Activated naive CD4-positive, alpha-beta T cell treated with anti-CD3 and anti-CD28 coated beads for 36 hours (primary cell): ENCODE measurements around the gene FRAS1. TPM values are rescaled to one million over a fixed set of nuclear protein-coding genes. Genes with fewer than 3 reads are reported as not detected.
"Not testable (repeated sequence)": the region's sequence is repeated elsewhere in the genome, so short reads cannot be mapped to it uniquely, and the experiment has no call there.

Experiments used
- CTCF ChIA-PET: fragments of 350-600 bp; sonication (Branson Sonifier 250); formaldehyde crosslinking; loops from one replicate; lab custom pipeline; 2021; ENCODE audit warnings: antibody characterized with exemption; lab: Charles Lee
- DNase-seq: peaks from one replicate; pipeline ENCODE4 v3.0.0-alpha.2; 2020
- H3K27ac Mint-ChIP-seq: one replicate; pipeline ENCODE4 v1.8.0; 2021; ENCODE audit warnings: mild to moderate bottlenecking, mixed read lengths
- H3K27me3 Mint-ChIP-seq: one replicate; pipeline ENCODE4 v1.8.0; 2021; ENCODE audit warnings: low read depth, mixed read lengths
- H3K36me3 Mint-ChIP-seq: one replicate; pipeline ENCODE4 v1.8.0; 2021; ENCODE audit warnings: low read depth, mixed read lengths
- H3K4me1 Mint-ChIP-seq: one replicate; pipeline ENCODE4 v1.8.0; 2021; ENCODE audit warnings: low read depth, mixed read lengths
- H3K4me3 Mint-ChIP-seq: one replicate; pipeline ENCODE4 v1.8.0; 2021; ENCODE audit warnings: mild to moderate bottlenecking, moderate library complexity, mixed read lengths
- H3K9me3 Mint-ChIP-seq: one replicate; pipeline ENCODE4 v1.8.0; 2021; ENCODE audit warnings: mixed read lengths
- intact Hi-C: fragments of 100-400 bp; cut with micrococcal nuclease; formaldehyde crosslinking; loops from one replicate; pipeline ENCODE4 v1.15.1; 2023
- total RNA-seq, 2 experiments: library from RNA; stranded (reverse); gene quantifications; one replicate each; pipeline ENCODE4 v1.2.3, GENCODE V29; 2021

Gene FRAS1
- total RNA-seq, 2 experiments from 2014 or later, result not detected

DNA sequence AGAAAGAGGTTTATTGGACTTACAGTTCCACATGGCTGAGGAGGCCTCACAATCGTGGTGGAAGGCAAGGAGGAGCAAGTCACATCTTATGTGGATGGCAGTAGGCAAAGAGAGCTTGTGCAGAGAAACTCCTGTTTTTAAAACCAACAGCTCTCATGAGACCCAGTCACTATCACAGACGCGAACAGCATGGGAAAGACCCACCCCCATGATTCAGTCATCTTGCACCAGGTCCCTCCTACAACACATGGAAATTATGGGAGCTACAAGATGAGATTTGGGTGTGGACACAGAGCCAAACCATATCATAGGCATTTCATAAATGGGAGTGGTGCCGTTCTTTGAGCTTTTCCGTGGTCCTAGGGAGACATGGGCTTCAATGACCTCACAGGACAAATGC is 35.2 kb downstream of the FRAS1 start:
- H3K9me3 Mint-ChIP-seq, intact Hi-C loops, H3K4me3 Mint-ChIP-seq, H3K4me1 Mint-ChIP-seq, H3K27me3 Mint-ChIP-seq, DNase-seq, H3K36me3 Mint-ChIP-seq, H3K27ac Mint-ChIP-seq: not testable (repeated sequence)
- CTCF ChIA-PET, result interaction anchor here (0.7 kb wide), 1 partner anchor 81 kb away, joined by 3 read pairs; no protein-coding TSS in a partner anchor

DNA sequence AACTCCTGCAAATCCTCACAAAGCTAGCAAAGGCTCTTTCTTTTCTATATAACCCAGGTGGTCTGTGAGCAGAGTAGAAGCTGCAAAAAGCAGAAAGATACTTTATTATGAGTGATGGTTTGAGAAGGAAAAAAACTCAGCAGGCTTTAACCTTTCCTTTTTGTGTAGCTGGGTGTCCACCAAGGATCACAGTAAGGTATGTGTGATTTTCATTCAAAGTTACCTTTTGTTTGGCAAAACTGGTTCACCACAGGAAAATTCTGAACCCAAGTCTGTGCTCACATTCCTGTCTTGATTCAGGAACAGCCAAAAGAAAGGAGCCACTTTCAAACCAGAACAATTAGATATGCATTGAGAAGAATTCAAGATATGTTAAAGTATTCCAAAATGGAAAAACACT is 35.7 kb downstream of the FRAS1 start:
- no peak overlapping the region for H3K4me3 Mint-ChIP-seq
- peaks cover 2% of the 10 kb centered on the region for H3K9me3 Mint-ChIP-seq
- intact Hi-C loops, result no loop called here
- no peak overlapping the region for H3K27ac Mint-ChIP-seq
- peaks cover 5% of the 10 kb centered on the region for H3K27me3 Mint-ChIP-seq
- no peak for DNase-seq
- no peaks in the 10 kb centered on the region for H3K4me1 Mint-ChIP-seq
- H3K36me3 Mint-ChIP-seq, result no peaks in the 10 kb centered on the region
- CTCF ChIA-PET, result no interaction called here

DNA sequence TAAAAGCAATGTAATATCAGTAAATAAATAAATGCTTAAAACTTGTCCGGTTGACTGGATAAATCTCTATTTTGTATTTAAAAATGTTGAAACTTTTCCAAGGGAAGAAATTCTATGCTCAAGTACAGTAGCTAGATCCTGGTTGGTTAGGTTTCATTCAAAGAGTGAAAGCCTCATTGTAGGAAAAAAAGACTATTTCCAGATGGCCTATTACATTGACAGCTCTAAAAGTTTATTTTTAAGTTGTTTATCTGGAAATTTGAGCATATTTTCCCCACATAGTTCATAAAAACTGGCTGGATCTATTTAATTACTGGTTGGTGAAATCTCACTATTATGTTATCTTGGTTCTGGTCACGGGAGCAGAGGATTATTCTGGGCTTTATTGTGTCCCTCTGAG is 38.0 kb downstream of the FRAS1 start:
- DNase-seq, result no peak
- intact Hi-C loops, result no loop called here
- Mint-ChIP-seq H3K9me3 (peaks cover 2% of the 10 kb centered on the region), H3K36me3 (no peaks in the 10 kb centered on the region), H3K4me3 (no peak overlapping the region), H3K4me1 (no peaks in the 10 kb centered on the region), H3K27ac (no peak overlapping the region), H3K27me3 (peaks cover 5% of the 10 kb centered on the region)
- CTCF ChIA-PET, result no interaction called here

DNA sequence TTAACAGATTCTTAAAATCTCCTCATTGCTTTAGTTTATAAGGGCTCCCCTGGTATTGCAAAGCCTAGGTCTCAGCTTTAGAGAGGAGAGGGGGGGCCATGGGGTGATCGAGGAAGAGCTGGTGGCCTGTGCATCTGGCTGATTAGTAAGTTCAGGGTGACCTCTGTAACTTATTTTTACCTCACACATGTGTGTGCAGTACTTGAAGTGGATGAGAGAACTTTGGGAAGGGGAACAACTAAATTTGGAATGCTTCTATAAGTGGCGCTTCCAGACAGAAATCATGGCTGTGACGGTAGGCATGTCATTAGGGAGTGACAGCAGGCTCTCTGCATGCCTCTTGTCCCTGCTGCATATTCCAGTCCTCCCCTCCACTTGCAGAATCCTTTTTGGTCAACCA is 41.9 kb downstream of the FRAS1 start:
- Mint-ChIP-seq H3K27ac (no peak overlapping the region), H3K4me1 (no peaks in the 10 kb centered on the region), H3K4me3 (no peak overlapping the region), H3K27me3 (no peaks in the 10 kb centered on the region), H3K9me3 (peaks cover 2% of the 10 kb centered on the region), H3K36me3 (no peaks in the 10 kb centered on the region)
- CTCF ChIA-PET, result no interaction called here
- intact Hi-C loops, result no loop called here
- no peak for DNase-seq

DNA sequence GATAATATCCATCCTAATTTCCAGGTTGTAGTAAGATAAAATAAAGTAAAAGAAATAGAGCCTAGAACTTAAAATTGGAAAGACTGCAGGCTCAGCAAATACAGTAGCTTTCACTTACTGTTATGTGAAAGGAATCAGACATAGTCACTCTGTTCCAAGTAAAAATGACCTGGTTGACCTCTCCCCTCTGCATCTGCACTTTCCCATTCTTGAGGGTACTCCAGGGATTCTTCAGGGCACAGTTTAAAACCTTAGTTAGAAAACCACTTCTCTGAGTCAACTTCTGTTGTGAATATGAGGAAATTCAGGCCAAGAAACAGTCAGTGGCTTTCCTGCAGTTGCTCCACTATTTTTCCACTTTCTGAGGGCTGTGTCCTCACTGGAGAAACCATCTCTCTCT is 42.9 kb downstream of the FRAS1 start:
- Mint-ChIP-seq H3K4me3 (no peak overlapping the region), H3K36me3 (no peaks in the 10 kb centered on the region), H3K27ac (no peak overlapping the region), H3K27me3 (no peaks in the 10 kb centered on the region), H3K4me1 (no peaks in the 10 kb centered on the region), H3K9me3 (peaks cover 2% of the 10 kb centered on the region)
- intact Hi-C loops, result no loop called here
- no peak for DNase-seq
- CTCF ChIA-PET, result interaction anchor here (0.6 kb wide), 1 partner anchor 900 kb away, joined by 3 read pairs; no protein-coding TSS in a partner anchor

DNA sequence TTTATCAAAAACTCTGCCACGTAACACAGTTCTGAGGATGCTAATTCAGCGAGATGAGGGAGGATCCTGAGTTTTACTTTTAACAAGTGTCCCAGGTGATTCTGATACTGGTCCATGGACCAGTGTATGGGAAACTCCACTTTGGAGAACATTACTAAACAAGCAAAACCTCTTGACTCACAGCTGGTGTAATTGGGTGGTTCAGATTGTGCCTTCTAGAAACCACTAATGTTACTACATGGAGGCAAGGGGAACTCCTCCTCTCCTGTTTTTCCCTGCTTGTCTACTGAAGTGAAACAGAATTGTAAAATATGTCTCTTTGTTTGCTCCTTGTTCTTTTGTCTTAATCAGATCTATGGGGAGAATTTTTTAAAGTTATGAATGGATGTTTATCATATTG is 62.6 kb downstream of the FRAS1 start:
- no peaks in the 10 kb centered on the region for H3K9me3 Mint-ChIP-seq
- CTCF ChIA-PET, result interaction anchor here (0.6 kb wide), 1 partner anchor 60 kb away, joined by 3 read pairs; no protein-coding TSS in a partner anchor
- DNase-seq, result no peak
- peaks cover 6% of the 10 kb centered on the region for H3K27me3 Mint-ChIP-seq
- H3K4me1 Mint-ChIP-seq, result no peaks in the 10 kb centered on the region
- intact Hi-C loops, result no loop called here
- H3K27ac Mint-ChIP-seq, result no peak overlapping the region
- no peaks in the 10 kb centered on the region for H3K36me3 Mint-ChIP-seq
- no peak overlapping the region for H3K4me3 Mint-ChIP-seq

DNA sequence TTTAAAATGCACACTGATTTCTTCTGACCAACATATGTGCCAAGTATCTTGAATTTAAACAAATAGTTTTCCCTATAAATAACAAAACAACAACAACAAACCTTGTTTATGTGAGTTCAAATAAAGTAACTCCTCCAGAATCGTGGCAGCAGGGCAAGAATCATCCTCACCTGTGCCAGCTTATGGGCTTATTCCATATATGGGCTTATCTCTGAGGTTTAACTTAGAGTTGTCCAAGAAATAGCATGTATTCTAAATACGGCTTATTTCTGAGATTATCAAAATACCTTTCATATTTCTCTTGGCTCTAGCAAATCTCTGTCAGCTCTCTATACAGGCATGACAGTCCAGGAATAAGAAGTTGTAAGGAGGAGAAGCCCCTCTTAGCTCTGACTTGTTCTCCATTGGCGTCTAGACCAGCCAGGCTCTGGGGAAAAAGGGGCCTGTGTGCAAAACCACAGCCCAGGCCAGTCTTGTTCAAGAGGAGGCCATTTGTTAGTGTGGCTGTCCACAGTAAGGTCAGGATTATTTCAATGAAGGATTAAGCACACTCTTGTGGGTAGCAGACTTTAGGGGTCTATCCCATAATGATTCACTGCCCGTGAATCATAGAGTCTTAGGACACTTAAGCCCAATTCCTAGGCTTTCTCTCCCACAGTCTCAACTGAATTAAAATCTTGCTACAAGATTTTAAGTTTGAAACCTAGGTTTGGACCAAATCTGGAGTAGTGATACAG is 63.2 kb downstream of the FRAS1 start:
- Mint-ChIP-seq H3K27ac (no peak overlapping the region), H3K4me1 (no peaks in the 10 kb centered on the region), H3K4me3 (no peak overlapping the region), H3K27me3 (peaks cover 8% of the 10 kb centered on the region), H3K36me3 (no peaks in the 10 kb centered on the region), H3K9me3 (no peaks in the 10 kb centered on the region)
- intact Hi-C loops, result no loop called here
- no peak for DNase-seq
- CTCF ChIA-PET, result no interaction called here

DNA sequence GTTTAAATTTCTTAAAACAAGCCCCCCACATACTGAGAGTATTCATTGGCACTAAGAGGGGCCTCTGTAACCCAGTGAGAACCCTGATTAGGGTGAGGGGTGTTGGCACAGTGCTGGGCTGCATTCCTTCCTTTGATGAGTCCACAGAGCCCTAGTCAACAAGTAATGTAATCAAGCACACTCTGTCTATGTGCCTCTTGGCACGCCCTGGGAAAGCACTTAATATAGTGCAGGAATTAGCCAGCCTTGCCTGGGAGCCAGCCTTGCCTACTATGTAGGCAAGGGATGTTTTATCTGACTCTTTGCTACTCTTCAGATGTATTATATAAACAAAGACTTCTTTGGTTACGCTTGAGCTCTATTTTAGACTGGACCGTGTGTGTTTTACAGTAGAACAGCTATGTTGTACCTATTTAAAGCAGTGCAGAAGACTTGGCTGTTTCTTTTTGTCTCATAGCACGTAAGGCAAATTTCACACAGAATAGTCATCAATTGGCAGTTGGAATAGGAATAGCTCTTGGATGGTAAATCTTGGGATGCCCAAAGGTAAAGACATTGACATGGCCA is 64.3 kb downstream of the FRAS1 start:
- Mint-ChIP-seq H3K36me3 (no peaks in the 10 kb centered on the region), H3K9me3 (no peaks in the 10 kb centered on the region), H3K4me3 (no peak overlapping the region), H3K27ac (no peak overlapping the region), H3K27me3 (peaks cover 6% of the 10 kb centered on the region), H3K4me1 (no peaks in the 10 kb centered on the region)
- DNase-seq, result no peak
- CTCF ChIA-PET, result no interaction called here
- intact Hi-C loops, result no loop called here

DNA sequence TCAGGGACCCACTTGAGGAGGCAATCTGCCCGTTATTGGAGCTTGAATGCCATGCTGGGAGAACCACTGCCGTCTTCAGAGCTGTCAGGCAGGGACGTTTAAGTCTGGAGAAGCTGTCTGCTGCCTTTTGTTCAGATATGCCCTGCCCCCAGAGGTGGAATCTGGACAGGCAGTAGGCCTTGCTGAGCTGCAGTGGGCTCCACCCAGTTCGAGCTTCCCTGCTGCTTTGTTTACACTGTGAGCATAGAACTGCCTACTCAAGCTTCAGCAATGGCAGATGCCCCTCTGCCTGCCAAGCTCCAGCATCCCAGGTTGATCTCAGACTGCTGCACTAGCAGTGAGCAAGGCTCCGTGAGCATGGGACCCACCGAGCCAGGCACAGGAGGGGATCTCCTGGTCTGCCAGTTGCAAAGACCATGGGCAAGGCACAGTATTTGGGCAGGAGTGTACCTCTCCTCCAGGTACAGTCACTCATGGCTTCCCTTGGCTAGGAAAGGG is 68.8 kb downstream of the FRAS1 start:
- H3K27me3 Mint-ChIP-seq, H3K9me3 Mint-ChIP-seq, H3K36me3 Mint-ChIP-seq, DNase-seq, H3K27ac Mint-ChIP-seq, H3K4me1 Mint-ChIP-seq, intact Hi-C loops, H3K4me3 Mint-ChIP-seq, CTCF ChIA-PET: not testable (repeated sequence)

DNA sequence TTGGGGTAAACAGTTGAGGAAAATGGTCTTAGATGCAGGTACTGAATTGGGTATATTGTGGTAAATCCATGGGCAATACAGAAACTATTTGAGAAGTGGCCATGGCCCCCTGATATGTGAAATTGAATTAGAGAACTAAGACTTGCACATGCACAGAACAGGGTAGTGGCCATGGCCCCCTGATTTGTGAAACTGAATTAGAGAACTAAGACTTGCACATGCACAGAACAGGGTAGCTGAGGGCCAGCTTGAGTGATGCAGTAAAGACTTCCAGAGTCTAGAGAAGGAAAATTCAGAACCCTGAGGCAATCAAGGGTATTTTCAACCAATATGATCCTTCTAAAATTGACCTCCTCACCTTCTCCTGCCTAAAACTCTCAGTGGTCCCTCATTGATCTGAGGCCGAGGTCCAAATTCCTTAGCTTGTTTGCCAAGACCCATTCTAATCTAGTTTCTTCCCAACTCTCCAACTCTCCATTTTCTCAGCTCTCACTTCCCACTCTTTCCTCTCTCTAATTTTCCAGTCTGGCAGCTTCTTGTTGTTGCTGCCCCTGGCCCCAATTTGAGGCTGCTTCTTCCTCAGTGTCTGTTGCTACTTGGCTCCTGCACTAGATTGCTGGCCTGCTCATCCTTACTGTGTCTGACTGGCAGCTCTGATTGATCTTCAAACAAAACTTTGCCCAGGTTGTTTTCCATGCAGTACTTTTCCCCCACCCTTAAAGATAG is 72.4 kb downstream of the FRAS1 start:
- Mint-ChIP-seq H3K4me3 (no peak overlapping the region), H3K9me3 (peaks cover 1% of the 10 kb centered on the region), H3K27ac (no peak overlapping the region), H3K4me1 (no peaks in the 10 kb centered on the region), H3K36me3 (no peaks in the 10 kb centered on the region), H3K27me3 (peaks cover 7% of the 10 kb centered on the region)
- DNase-seq, result no peak
- intact Hi-C loops, result no loop called here
- CTCF ChIA-PET, result no interaction called here

DNA sequence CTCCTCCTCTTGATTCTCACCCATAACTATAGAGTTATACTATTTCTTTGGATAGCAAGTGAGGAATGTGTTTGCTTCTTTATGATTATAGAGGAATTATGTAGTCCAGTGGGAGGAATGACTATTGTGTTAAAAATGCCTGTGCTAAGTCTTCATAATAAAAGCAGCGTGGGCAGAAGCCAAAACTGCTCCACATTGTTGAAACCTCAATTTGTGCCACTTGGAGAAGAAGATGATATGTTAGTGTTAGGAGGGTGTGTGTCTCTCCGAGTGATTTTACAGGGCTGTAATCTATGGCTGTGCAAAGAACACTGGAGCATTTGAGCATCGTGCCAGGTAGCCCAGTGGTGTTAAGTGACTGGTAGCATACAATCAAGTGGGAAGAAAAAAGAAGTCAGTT is 74.3 kb downstream of the FRAS1 start:
- no peak for DNase-seq
- intact Hi-C loops, result no loop called here
- Mint-ChIP-seq H3K36me3 (no peaks in the 10 kb centered on the region), H3K27ac (no peak overlapping the region), H3K4me1 (no peaks in the 10 kb centered on the region), H3K27me3 (peaks cover 6% of the 10 kb centered on the region), H3K9me3 (peaks cover 1% of the 10 kb centered on the region), H3K4me3 (no peak overlapping the region)
- CTCF ChIA-PET, result interaction anchor here (0.6 kb wide), 1 partner anchor 12 kb away, joined by 3 read pairs; no protein-coding TSS in a partner anchor

DNA sequence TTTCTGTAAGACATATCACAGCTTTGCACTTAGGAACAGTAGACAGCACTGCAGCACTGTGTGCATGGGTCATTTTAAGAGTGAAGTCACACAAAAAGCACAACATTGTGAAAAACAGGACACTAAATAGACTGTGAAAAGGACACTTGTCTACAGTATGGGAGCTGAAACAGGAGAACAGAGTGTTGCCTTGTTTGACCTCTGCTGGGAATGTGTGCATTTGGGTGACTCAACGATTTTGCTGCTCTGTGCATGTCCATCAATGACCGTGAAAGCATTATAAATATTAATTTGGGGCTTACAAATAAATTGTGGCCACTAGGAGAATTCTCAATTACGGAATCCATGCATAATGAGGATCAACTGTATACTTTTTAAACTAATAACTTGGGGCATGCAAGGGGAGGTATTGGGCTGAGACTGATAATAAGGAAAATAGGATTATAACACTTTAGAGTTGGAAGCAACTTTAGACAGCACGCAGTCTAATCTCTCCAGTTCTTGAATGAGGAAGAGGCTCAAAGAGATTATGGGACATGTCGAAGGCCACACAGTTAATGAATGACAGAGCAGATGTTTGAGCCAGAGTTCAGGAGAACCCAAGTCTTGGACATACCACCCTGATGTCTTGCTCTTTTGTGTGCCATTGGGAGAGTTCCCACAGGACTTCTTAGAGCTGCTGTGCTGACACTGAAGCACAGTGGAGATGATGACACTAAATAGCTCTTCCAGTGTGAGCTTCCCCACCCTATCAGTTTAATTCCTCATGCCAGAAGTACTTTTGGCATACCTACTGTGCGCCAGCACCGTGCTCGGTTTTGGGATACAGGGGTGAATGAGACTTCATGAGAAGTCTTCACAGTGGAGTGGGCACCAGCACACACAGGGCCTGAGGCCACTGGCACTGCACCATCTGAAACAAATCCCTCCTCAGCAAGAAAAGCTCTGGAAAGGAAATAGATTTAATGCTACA is 79.3 kb downstream of the FRAS1 start:
- no peak overlapping the region for H3K4me3 Mint-ChIP-seq
- CTCF ChIA-PET, result no interaction called here

More for the DNA sequence above, 79.3 kb downstream of the FRAS1 start:
- H3K4me1 Mint-ChIP-seq, result no peaks in the 10 kb centered on the region
- DNase-seq, result no peak
- H3K27me3 Mint-ChIP-seq, result peaks cover 2% of the 10 kb centered on the region
- no peaks in the 10 kb centered on the region for H3K36me3 Mint-ChIP-seq
- H3K27ac Mint-ChIP-seq, result no peak overlapping the region
- intact Hi-C loops, result no loop called here
- H3K9me3 Mint-ChIP-seq, result no peaks in the 10 kb centered on the region
